GM20000 (cell line): Measurements from ENCODE around the gene SLC13A4.
"Not testable (repeated sequence)": the region's sequence is repeated elsewhere in the genome, so short reads cannot be mapped to it uniquely, and the experiment has no call there.

Source experiments
- DNase-seq: peaks from one replicate; pipeline ENCODE4 v3.0.0; 2012; ENCODE audit warnings: low spot score
- CTCF ChIP-seq: IDR thresholded peaks from 2 replicates; pipeline ENCODE4 v1.5.1; 2012; ENCODE audit warnings: mild to moderate bottlenecking, control low read depth; ENCODE audit errors: extremely low read depth, missing control alignments

SLC13A4 gene

GRCh38 chr7:135728136-135728669, at the start of gene SLC13A4:
Gene SLC13A4, minus strand, starts transcription at chr7:135728186. Its CDS starts 690 bp downstream, at chr7:135727496.
- no peak for DNase-seq

GRCh38 chr7:135775915-135776314, 47.9 kb upstream of the SLC13A4 start:
- not testable (repeated sequence) for DNase-seq

More at GRCh38 chr7:135728136-135728669, at the start of gene SLC13A4:
- no peak for TF ChIP-seq CTCF

- TF ChIP-seq CTCF: no peak
- DNase-seq: no peak
These were observed 47.2 kb upstream of the SLC13A4 start for GRCh38 chr7:135775230-135775629.

GRCh38 chr7:135774284-135774683, 46.3 kb upstream of the SLC13A4 start:
- no peak for TF ChIP-seq CTCF

GRCh38 chr7:135773464-135773863, 45.5 kb upstream of the SLC13A4 start:
- no peak for TF ChIP-seq CTCF
- DNase-seq: no peak

More at GRCh38 chr7:135774284-135774683, 46.3 kb upstream of the SLC13A4 start:
- DNase-seq: no peak

- no peak for TF ChIP-seq CTCF
- DNase-seq: no peak
These were observed 44.7 kb upstream of the SLC13A4 start for GRCh38 chr7:135772639-135773222.

GRCh38 chr7:135771961-135772638, 44.1 kb upstream of the SLC13A4 start:
- DNase-seq: no peak

More at GRCh38 chr7:135771961-135772638, 44.1 kb upstream of the SLC13A4 start:
- no peak for TF ChIP-seq CTCF
